Neuronal stem cell (in vitro differentiated cells): ENCODE data around the gene DCC.

Experiments
- DNase-seq: peaks from one replicate; pipeline ENCODE4 v3.0.0-alpha.2; 2013; ENCODE audit warnings: low spot score
- H2AFZ ChIP-seq: one replicate; pipeline ENCODE4 v1.6.1; 2013; ENCODE audit warnings: mild to moderate bottlenecking, low read length, inconsistent platforms
- H2AK5ac ChIP-seq: 2 replicates; pipeline ENCODE4 v1.6.1; 2013; ENCODE audit warnings: low read depth, mild to moderate bottlenecking, inconsistent platforms, low read length, moderate library complexity, mixed read lengths
- H2BK120ac ChIP-seq: 2 replicates; pipeline ENCODE4 v1.6.1; 2013; ENCODE audit warnings: low read depth, mild to moderate bottlenecking, inconsistent platforms, low read length, moderate library complexity, mixed read lengths
- H2BK12ac ChIP-seq: one replicate; pipeline ENCODE4 v1.6.1; 2013; ENCODE audit warnings: low read length, inconsistent platforms
- H2BK15ac ChIP-seq: 2 replicates; pipeline ENCODE4 v1.6.1; 2013; ENCODE audit warnings: mild to moderate bottlenecking, low read length, inconsistent platforms, mixed read lengths
- H2BK5ac ChIP-seq: one replicate; pipeline ENCODE4 v1.6.1; 2013; ENCODE audit warnings: inconsistent platforms, mild to moderate bottlenecking, low read length, moderate library complexity
- H3K14ac ChIP-seq: one replicate; pipeline ENCODE4 v1.6.1; 2013; ENCODE audit warnings: low read length, inconsistent platforms
- H3K18ac ChIP-seq: 2 replicates; pipeline ENCODE4 v1.6.1; 2013; ENCODE audit warnings: low read length, inconsistent platforms
- H3K23ac ChIP-seq: 2 replicates; pipeline ENCODE4 v1.6.1; 2013; ENCODE audit warnings: low read depth, mild to moderate bottlenecking, mixed read lengths, low read length, inconsistent platforms; ENCODE audit not compliant: poor library complexity
- H3K27ac ChIP-seq: replicated peaks from 3 replicates; pipeline ENCODE4 v1.5.1; 2013; ENCODE audit warnings: low read length, inconsistent platforms
- H3K27me3 ChIP-seq, 3 experiments: 2 replicates each; pipeline ENCODE4 v1.6.1; 2013; ENCODE audit warnings: low read length in 3 of 3, mild to moderate bottlenecking in 2 of 3, inconsistent platforms in 1 of 3, low read depth in 1 of 3, mixed read lengths in 1 of 3, moderate library complexity in 1 of 3; ENCODE audit not compliant: control insufficient read depth in 3 of 3, insufficient read depth in 3 of 3
- H3K36me3 ChIP-seq, 2 donors: replicated peaks in 1 of 2; 2 replicates each; pipeline ENCODE4 v1.6.1; 2013; ENCODE audit warnings: low read length in 2 of 2; ENCODE audit not compliant: control insufficient read depth in 2 of 2, insufficient read depth in 2 of 2
- H3K4ac ChIP-seq: 2 replicates; pipeline ENCODE4 v1.6.1; 2013; ENCODE audit warnings: inconsistent platforms, mild to moderate bottlenecking, low read length, moderate library complexity
- H3K4me1 ChIP-seq, 2 donors: 1 replicate in 1 of 2; 2 replicates in 1 of 2; pipeline ENCODE4 v1.6.1; 2013; ENCODE audit warnings: low read length in 2 of 2, low read depth in 1 of 2; ENCODE audit not compliant: control insufficient read depth in 2 of 2, insufficient read depth in 1 of 2
- H3K4me2 ChIP-seq: one replicate; pipeline ENCODE4 v1.6.1; 2013; ENCODE audit warnings: mild to moderate bottlenecking, low read length, inconsistent platforms; ENCODE audit not compliant: insufficient read depth, poor library complexity, severe bottlenecking
- H3K4me3 ChIP-seq, 2 donors: 2 replicates each; pipeline ENCODE4 v1.5.1; 2013; ENCODE audit warnings: low read length in 2 of 2, mild to moderate bottlenecking in 2 of 2, inconsistent platforms in 1 of 2, moderate library complexity in 1 of 2
- H3K79me1 ChIP-seq: one replicate; pipeline ENCODE4 v1.6.1; 2013; ENCODE audit warnings: low read depth, mild to moderate bottlenecking, inconsistent platforms, low read length, moderate library complexity
- H3K9ac ChIP-seq: one replicate; pipeline ENCODE4 v1.6.1; 2013; ENCODE audit warnings: mild to moderate bottlenecking, low read depth, low read length, inconsistent platforms; ENCODE audit not compliant: poor library complexity
- H3K9me3 ChIP-seq, 2 donors: replicated peaks in 1 of 2; 2 replicates each; pipeline versions ENCODE3 to v1.6.1; 2013; ENCODE audit warnings: low read length in 2 of 2, mild to moderate bottlenecking in 2 of 2, inconsistent platforms in 1 of 2, low read depth in 1 of 2, mixed read lengths in 1 of 2, moderate library complexity in 1 of 2; ENCODE audit not compliant: control insufficient read depth in 2 of 2, insufficient read depth in 1 of 2
- H4K8ac ChIP-seq: one replicate; pipeline ENCODE4 v1.6.1; 2013; ENCODE audit warnings: low read depth, mild to moderate bottlenecking, inconsistent platforms, low read length, moderate library complexity
- H4K91ac ChIP-seq: one replicate; pipeline ENCODE4 v1.6.1; 2013; ENCODE audit warnings: low read length, low read depth, mild to moderate bottlenecking, inconsistent platforms; ENCODE audit not compliant: poor library complexity
- WGBS, 2 donors: extraction: QIAGEN DNeasy Blood & Tissue Kit; methylation state at CpG; one replicate each; pipeline ENCODE4 v1.1.7; 2013; ENCODE audit warnings: missing lambda C conversion rate in 2 of 2, mixed read lengths in 1 of 2; ENCODE audit not compliant: insufficient read length in 2 of 2, insufficient replicate concordance in 1 of 2; ENCODE audit errors: extremely low coverage in 2 of 2; 5-methylcytosine and 5-hydroxymethylcytosine counted together

DCC gene

GRCh38 chr18:52395146-52395852, 55.3 kb downstream of the DCC start:
- H2AFZ ChIP-seq: no peak overlapping the region
- WGBS, 2 donors: no CpG with 5 or more reads among the region's 5 CpGs
- H2AK5ac ChIP-seq: no peak overlapping the region
- no peak overlapping the region for H4K91ac ChIP-seq
- no peaks in the 10 kb centered on the region for H3K36me3 ChIP-seq
- no peak for DNase-seq
- no peak overlapping the region for H2BK15ac ChIP-seq
- H3K23ac ChIP-seq: no peak overlapping the region
- no peak overlapping the region for H3K9ac ChIP-seq
- H3K9me3 ChIP-seq: no peaks in the 10 kb centered on the region
- no peak overlapping the region for H2BK12ac ChIP-seq
- no peak overlapping the region for H2BK5ac ChIP-seq
- no peaks in the 10 kb centered on the region for H3K4me1 ChIP-seq
- H3K4me2 ChIP-seq: no peak overlapping the region
- H4K8ac ChIP-seq: no peak overlapping the region
- no peak overlapping the region for H2BK120ac ChIP-seq
- no peaks in the 10 kb centered on the region for H3K79me1 ChIP-seq
- H3K27ac ChIP-seq: no peak overlapping the region
- H3K4ac ChIP-seq: no peak overlapping the region
- H3K27me3 ChIP-seq: no peaks in the 10 kb centered on the region
- H3K18ac ChIP-seq: no peak overlapping the region
- no peak overlapping the region for H3K4me3 ChIP-seq
- H3K14ac ChIP-seq: no peak overlapping the region

GRCh38 chr18:52401236-52401635, 61.2 kb downstream of the DCC start:
- H3K27me3 ChIP-seq: no peaks in the 10 kb centered on the region
- H3K18ac ChIP-seq: no peak overlapping the region
- no peak overlapping the region for H3K9ac ChIP-seq

DNA sequence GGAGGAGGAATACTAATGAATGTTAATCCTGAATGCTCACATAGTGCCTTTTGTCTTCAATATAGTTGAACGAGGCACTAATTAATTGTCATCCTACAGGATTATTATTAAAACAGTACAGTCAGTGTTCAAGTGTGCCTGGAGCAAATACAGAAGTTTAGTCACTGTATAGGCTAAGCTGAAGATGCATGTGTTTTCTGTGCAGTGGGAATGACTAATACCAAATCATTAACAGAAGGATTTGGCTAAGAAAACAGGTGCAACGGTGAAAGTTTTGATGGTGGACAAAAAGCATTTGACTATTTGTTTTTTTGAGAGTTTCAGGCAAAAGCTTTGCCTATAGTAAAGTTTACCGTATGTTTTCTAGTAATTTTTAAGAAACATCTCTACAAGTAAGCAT, 62.8 kb downstream of the DCC start:
- Histone ChIP-seq H2BK15ac (no peak overlapping the region), H3K4ac (no peak overlapping the region), H3K27ac (no peak overlapping the region), H3K9me3 (no peaks in the 10 kb centered on the region), H4K91ac (no peak overlapping the region), H2BK5ac (no peak overlapping the region), H3K23ac (no peak overlapping the region), H3K79me1 (no peaks in the 10 kb centered on the region), H2BK120ac (no peak overlapping the region), H3K4me2 (no peak overlapping the region), H3K4me1 (no peaks in the 10 kb centered on the region), H2AFZ (no peak overlapping the region), H2AK5ac (no peak overlapping the region), H4K8ac (no peak overlapping the region), H3K27me3 (no peaks in the 10 kb centered on the region), H3K4me3 (no peak overlapping the region), H3K14ac (no peak overlapping the region), H3K18ac (no peak overlapping the region), H3K36me3 (no peaks in the 10 kb centered on the region), H3K9ac (no peak overlapping the region), H2BK12ac (no peak overlapping the region)
- DNase-seq: no peak
- no CpG with 5 or more reads among the region's 3 CpGs for WGBS, 2 donors

More at GRCh38 chr18:52401236-52401635, 61.2 kb downstream of the DCC start:
- Histone ChIP-seq H3K23ac (no peak overlapping the region), H3K4me1 (no peaks in the 10 kb centered on the region), H3K27ac (no peak overlapping the region), H4K8ac (no peak overlapping the region), H4K91ac (no peak overlapping the region), H3K4me3 (no peak overlapping the region), H3K4me2 (no peak overlapping the region), H3K4ac (no peak overlapping the region), H3K9me3 (no peaks in the 10 kb centered on the region), H2BK12ac (no peak overlapping the region), H3K79me1 (no peaks in the 10 kb centered on the region), H2BK15ac (no peak overlapping the region), H2AK5ac (no peak overlapping the region), H2BK120ac (no peak overlapping the region), H2BK5ac (no peak overlapping the region), H3K14ac (no peak overlapping the region), H3K36me3 (no peaks in the 10 kb centered on the region), H2AFZ (no peak overlapping the region)
- WGBS, 2 donors: no CpG with 5 or more reads among the region's 1 CpG
- no peak for DNase-seq

DNA sequence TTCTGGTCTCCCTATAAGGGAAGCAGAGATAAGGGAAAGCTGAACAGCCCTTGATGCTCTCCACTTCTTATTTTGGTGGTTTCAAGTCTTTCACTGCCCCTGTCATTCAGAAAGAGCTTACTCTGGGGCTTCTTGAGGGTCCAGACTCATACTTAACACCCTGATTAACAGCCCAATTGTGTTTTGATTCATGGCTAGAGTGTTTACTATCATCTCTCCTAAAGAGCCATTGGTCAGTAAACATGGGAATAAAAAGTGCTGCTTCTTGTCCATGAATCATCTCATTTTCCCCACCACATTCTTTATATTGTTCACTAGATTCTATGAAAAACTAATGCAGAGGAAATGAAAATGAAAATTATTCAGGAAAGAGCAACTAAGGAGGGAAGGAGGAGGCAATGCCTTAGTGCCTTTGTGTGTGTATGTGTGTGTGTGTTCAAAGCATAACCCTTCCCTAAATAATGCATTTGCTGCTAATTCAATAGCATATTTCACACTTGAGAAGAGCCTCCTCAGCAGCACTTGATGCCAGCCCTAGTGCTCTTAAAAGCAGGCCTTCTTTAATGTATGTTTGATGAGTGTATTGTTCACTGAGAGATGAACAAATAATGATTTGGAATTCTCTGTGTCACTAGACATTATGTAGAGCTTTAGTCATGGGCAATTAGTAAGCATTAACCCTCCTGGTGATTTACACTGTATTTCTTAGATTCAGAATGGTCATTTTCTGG, 63.5 kb downstream of the DCC start:
- DNase-seq: no peak
- no peaks in the 10 kb centered on the region for H3K4me1 ChIP-seq
- no peak overlapping the region for H4K91ac ChIP-seq
- no peak overlapping the region for H3K4me2 ChIP-seq
- H3K4ac ChIP-seq: no peak overlapping the region
- no peak overlapping the region for H3K23ac ChIP-seq
- H3K18ac ChIP-seq: no peak overlapping the region
- no peak overlapping the region for H2BK12ac ChIP-seq
- H4K8ac ChIP-seq: no peak overlapping the region
- no peak overlapping the region for H3K9ac ChIP-seq
- no peak overlapping the region for H2BK120ac ChIP-seq
- H3K4me3 ChIP-seq: no peak overlapping the region
- no peak overlapping the region for H2AK5ac ChIP-seq
- H3K27me3 ChIP-seq: no peaks in the 10 kb centered on the region
- H3K14ac ChIP-seq: no peak overlapping the region
- no peak overlapping the region for H2AFZ ChIP-seq
- no peaks in the 10 kb centered on the region for H3K79me1 ChIP-seq
- no peak overlapping the region for H2BK5ac ChIP-seq
- H3K36me3 ChIP-seq: no peaks in the 10 kb centered on the region
- H3K27ac ChIP-seq: no peak overlapping the region
- no peak overlapping the region for H2BK15ac ChIP-seq
- no peaks in the 10 kb centered on the region for H3K9me3 ChIP-seq
